ENCODE measurements around the gene AGRN. TPM values are rescaled to one million over a fixed set of nuclear protein-coding genes. Genes with fewer than 3 reads are reported as not detected.
A peak's percentile ranks its signal among the peaks of the same experiment; 100 is the strongest.

Gene AGRN
- total RNA-seq, 1 experiment from 2014 or later, result 286 TPM

- peaks cover 11% of the 10 kb centered on the region for H3K36me3 Mint-ChIP-seq (ENCODE audit: insufficient read depth, unreplicated experiment)
- H3K27me3 Mint-ChIP-seq (ENCODE audit: insufficient read depth, unreplicated experiment), result no peaks in the 10 kb centered on the region
- peaks cover 4% of the 10 kb centered on the region for H3K4me1 Mint-ChIP-seq (ENCODE audit: insufficient read depth, unreplicated experiment)
- no peaks in the 10 kb centered on the region for H3K9me3 Mint-ChIP-seq (ENCODE audit: unreplicated experiment)
- peak overlapping the region; percentile 69 for H3K4me3 Mint-ChIP-seq (ENCODE audit: unreplicated experiment)
- TF ChIP-seq, protein P1, sequence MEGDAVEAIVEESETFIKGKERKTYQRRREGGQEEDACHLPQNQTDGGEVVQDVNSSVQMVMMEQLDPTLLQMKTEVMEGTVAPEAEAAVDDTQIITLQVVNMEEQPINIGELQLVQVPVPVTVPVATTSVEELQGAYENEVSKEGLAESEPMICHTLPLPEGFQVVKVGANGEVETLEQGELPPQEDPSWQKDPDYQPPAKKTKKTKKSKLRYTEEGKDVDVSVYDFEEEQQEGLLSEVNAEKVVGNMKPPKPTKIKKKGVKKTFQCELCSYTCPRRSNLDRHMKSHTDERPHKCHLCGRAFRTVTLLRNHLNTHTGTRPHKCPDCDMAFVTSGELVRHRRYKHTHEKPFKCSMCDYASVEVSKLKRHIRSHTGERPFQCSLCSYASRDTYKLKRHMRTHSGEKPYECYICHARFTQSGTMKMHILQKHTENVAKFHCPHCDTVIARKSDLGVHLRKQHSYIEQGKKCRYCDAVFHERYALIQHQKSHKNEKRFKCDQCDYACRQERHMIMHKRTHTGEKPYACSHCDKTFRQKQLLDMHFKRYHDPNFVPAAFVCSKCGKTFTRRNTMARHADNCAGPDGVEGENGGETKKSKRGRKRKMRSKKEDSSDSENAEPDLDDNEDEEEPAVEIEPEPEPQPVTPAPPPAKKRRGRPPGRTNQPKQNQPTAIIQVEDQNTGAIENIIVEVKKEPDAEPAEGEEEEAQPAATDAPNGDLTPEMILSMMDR (IDR thresholded peaks at IDR 0.05; ENCODE audit: unreplicated experiment), result no peak
- BruUV-seq (replicated peaks), result no TSS peak
- ChIA-PET CTCF (interaction anchor here (0.6 to 1.2 kb wide), 3 partner anchors 95 to 321 kb away, joined by 3 to 6 read pairs (median 4); no protein-coding TSS in a partner anchor), POLR2A (interaction anchor here (0.6 to 1.3 kb wide), 5 partner anchors 20 to 192 kb away, joined by 3 to 6 read pairs (median 4); partner anchors contain the start of gene C1orf159)
- intact Hi-C loops (cut with micrococcal nuclease), result loop anchor here (1.0 kb wide), 1 partner anchor 37 kb away; the partner anchor contains the start of gene C1orf159
- H3K27ac Mint-ChIP-seq (ENCODE audit: low read depth, unreplicated experiment), result peak overlapping the region; percentile 76
- DNase-seq (ENCODE audit: unreplicated experiment), result peak; percentile 97
These were observed 59.6 kb downstream of the AGRN start for GRCh38 chr1:1079408-1080121.

DNA sequence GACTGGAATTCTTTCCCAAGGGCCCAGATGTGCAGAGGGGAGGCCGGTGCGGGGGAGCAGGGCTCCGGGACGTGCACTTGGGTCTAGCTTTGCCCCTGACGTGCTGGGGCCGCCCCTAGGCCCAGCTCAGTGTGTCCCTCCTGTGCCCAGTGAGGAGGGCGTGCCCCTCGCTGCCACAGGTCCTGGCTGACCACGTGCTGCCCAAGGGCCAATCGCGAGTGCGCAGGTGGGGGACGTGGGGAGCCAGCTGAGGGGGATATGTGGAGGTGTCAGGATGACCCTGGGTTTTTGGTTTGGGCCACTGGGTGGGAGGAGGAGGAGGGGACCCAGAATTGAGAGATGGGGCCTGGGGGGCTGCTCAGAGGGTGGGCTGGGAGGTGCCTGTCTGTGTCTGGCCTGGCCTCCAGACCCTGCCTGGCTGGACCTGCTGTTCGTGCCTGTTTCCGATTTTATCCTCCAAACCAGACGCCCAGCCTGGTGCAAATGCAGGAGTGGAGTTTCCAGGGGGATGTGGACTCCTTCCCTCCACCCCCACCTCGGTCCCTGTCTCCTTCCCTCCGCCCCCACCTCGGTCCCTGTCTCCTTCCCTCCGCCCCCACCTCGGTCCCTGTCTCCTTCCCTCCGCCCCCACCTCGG lies 60.3 kb downstream of the AGRN start:
- peak overlapping the region; percentile 69 for H3K4me3 Mint-ChIP-seq (ENCODE audit: unreplicated experiment)
- ChIA-PET POLR2A (interaction anchor here (0.5 to 1.3 kb wide), 5 partner anchors 12 to 37 kb away, joined by 3 to 6 read pairs (median 4); partner anchors contain the start of gene C1orf159), CTCF (interaction anchor here (0.6 to 1.2 kb wide), 2 partner anchors 96 to 320 kb away, joined by 4 to 6 read pairs; no protein-coding TSS in a partner anchor)
- no peaks in the 10 kb centered on the region for H3K27me3 Mint-ChIP-seq (ENCODE audit: insufficient read depth, unreplicated experiment)
- no peaks in the 10 kb centered on the region for H3K9me3 Mint-ChIP-seq (ENCODE audit: unreplicated experiment)
- intact Hi-C loops (cut with micrococcal nuclease), result no loop called here
- peak; percentile 76 for DNase-seq (ENCODE audit: unreplicated experiment)
- BruUV-seq (replicated peaks), result no TSS peak
- TF ChIP-seq, protein P1 (IDR thresholded peaks at IDR 0.05; ENCODE audit: unreplicated experiment), result no peak
- peaks cover 11% of the 10 kb centered on the region for H3K36me3 Mint-ChIP-seq (ENCODE audit: insufficient read depth, unreplicated experiment)
- H3K4me1 Mint-ChIP-seq (ENCODE audit: insufficient read depth, unreplicated experiment), result no peaks in the 10 kb centered on the region
- peak overlapping the region; percentile 76 for H3K27ac Mint-ChIP-seq (ENCODE audit: low read depth, unreplicated experiment)

- ChIA-PET CTCF (no interaction called here), POLR2A (no interaction called here)
- H3K9me3 Mint-ChIP-seq (ENCODE audit: unreplicated experiment), result no peaks in the 10 kb centered on the region
- intact Hi-C loops (cut with micrococcal nuclease), result no loop called here
- H3K27me3 Mint-ChIP-seq (ENCODE audit: insufficient read depth, unreplicated experiment), result no peaks in the 10 kb centered on the region
- no TSS peak for BruUV-seq (replicated peaks)
- no peak overlapping the region for H3K4me3 Mint-ChIP-seq (ENCODE audit: unreplicated experiment)
- H3K27ac Mint-ChIP-seq (ENCODE audit: low read depth, unreplicated experiment), result no peak overlapping the region
- H3K36me3 Mint-ChIP-seq (ENCODE audit: insufficient read depth, unreplicated experiment), result peaks cover 11% of the 10 kb centered on the region
- TF ChIP-seq, protein P1 (IDR thresholded peaks at IDR 0.05; ENCODE audit: unreplicated experiment), result no peak
- DNase-seq (ENCODE audit: unreplicated experiment), result no peak
- no peaks in the 10 kb centered on the region for H3K4me1 Mint-ChIP-seq (ENCODE audit: insufficient read depth, unreplicated experiment)
These were observed 61.0 kb downstream of the AGRN start for GRCh38 chr1:1080951-1081310.
